ENCODE results near the gene NAALADL2.

DNA sequence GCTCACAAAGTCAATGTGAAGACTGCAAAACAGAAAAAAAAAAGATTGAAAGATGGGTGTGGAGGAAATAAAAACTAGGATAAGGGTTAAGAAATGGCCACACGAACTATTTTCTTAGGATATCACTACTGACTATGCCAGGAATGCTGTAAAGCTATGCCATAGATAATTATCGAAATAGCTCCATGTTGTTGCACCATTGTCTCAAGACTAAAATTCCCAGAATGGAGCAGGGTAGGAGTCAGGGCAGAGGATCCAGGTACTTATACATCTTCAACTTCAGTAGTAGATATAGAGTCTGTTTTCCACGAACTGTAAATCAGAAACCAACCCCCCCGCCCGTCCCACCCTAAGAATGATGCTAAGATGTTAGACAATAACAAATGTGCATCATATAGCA is 302.2 kb downstream of the NAALADL2 start:
- TF ChIP-seq, protein P1, sequence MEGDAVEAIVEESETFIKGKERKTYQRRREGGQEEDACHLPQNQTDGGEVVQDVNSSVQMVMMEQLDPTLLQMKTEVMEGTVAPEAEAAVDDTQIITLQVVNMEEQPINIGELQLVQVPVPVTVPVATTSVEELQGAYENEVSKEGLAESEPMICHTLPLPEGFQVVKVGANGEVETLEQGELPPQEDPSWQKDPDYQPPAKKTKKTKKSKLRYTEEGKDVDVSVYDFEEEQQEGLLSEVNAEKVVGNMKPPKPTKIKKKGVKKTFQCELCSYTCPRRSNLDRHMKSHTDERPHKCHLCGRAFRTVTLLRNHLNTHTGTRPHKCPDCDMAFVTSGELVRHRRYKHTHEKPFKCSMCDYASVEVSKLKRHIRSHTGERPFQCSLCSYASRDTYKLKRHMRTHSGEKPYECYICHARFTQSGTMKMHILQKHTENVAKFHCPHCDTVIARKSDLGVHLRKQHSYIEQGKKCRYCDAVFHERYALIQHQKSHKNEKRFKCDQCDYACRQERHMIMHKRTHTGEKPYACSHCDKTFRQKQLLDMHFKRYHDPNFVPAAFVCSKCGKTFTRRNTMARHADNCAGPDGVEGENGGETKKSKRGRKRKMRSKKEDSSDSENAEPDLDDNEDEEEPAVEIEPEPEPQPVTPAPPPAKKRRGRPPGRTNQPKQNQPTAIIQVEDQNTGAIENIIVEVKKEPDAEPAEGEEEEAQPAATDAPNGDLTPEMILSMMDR (IDR thresholded peaks at IDR 0.05) = no peak
- no peak for TF ChIP-seq POLR2A (IDR thresholded peaks at IDR 0.05)
